Panc1 (cell line): ENCODE measurements around the gene KTN1.

Experiments used
- POLR2AphosphoS5 ChIP-seq: IDR thresholded peaks from 2 replicates; pipeline ENCODE4 v1.6.1; 2012; ENCODE audit warnings: mild to moderate bottlenecking, low read depth, low read length, moderate library complexity
- SIN3A ChIP-seq: IDR thresholded peaks from 2 replicates; pipeline ENCODE4 v1.6.1; 2012; ENCODE audit warnings: low read depth, mild to moderate bottlenecking, low read length, moderate library complexity, borderline replicate concordance; ENCODE audit not compliant: insufficient read depth
- TF ChIP-seq, protein P1 (sequence below): fragments of 450-650 bp; IDR thresholded peaks from 2 replicates; pipeline ENCODE4 v1.5.1; 2017; ENCODE audit warnings: mild to moderate bottlenecking
- TF ChIP-seq, protein P2 (sequence below), 2 experiments: IDR thresholded peaks; 2 replicates each; pipeline ENCODE4 v1.6.1; 2011 to 2012; ENCODE audit warnings: low read depth in 2 of 2, control low read depth in 1 of 2, low read length in 1 of 2, mild to moderate bottlenecking in 1 of 2, moderate library complexity in 1 of 2; ENCODE audit not compliant: insufficient read depth in 1 of 2

DNA sequence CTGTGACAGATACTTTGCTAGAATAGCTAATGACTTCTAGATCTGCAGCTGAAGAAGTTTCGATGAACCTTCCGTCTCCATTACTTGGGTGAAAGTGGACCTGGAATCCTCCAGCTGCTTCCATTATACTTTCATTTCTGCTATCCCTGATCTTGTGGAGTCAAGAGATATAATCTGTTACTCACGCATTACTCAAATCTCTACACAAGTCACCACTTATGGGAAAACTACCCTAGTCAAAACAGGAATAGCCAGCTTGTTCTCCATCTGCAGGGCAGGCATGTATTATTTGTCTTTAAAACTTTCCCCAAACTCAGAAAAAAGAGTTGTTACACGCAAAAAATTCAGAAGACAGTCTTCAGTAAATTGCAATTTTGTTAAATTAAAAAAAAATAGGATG lies 2.8 kb upstream of the KTN1 start:
- TF ChIP-seq POLR2AphosphoS5 (no peak), SIN3A (no peak)
- TF ChIP-seq, protein P1, sequence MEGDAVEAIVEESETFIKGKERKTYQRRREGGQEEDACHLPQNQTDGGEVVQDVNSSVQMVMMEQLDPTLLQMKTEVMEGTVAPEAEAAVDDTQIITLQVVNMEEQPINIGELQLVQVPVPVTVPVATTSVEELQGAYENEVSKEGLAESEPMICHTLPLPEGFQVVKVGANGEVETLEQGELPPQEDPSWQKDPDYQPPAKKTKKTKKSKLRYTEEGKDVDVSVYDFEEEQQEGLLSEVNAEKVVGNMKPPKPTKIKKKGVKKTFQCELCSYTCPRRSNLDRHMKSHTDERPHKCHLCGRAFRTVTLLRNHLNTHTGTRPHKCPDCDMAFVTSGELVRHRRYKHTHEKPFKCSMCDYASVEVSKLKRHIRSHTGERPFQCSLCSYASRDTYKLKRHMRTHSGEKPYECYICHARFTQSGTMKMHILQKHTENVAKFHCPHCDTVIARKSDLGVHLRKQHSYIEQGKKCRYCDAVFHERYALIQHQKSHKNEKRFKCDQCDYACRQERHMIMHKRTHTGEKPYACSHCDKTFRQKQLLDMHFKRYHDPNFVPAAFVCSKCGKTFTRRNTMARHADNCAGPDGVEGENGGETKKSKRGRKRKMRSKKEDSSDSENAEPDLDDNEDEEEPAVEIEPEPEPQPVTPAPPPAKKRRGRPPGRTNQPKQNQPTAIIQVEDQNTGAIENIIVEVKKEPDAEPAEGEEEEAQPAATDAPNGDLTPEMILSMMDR = no peak
- TF ChIP-seq, protein P2, sequence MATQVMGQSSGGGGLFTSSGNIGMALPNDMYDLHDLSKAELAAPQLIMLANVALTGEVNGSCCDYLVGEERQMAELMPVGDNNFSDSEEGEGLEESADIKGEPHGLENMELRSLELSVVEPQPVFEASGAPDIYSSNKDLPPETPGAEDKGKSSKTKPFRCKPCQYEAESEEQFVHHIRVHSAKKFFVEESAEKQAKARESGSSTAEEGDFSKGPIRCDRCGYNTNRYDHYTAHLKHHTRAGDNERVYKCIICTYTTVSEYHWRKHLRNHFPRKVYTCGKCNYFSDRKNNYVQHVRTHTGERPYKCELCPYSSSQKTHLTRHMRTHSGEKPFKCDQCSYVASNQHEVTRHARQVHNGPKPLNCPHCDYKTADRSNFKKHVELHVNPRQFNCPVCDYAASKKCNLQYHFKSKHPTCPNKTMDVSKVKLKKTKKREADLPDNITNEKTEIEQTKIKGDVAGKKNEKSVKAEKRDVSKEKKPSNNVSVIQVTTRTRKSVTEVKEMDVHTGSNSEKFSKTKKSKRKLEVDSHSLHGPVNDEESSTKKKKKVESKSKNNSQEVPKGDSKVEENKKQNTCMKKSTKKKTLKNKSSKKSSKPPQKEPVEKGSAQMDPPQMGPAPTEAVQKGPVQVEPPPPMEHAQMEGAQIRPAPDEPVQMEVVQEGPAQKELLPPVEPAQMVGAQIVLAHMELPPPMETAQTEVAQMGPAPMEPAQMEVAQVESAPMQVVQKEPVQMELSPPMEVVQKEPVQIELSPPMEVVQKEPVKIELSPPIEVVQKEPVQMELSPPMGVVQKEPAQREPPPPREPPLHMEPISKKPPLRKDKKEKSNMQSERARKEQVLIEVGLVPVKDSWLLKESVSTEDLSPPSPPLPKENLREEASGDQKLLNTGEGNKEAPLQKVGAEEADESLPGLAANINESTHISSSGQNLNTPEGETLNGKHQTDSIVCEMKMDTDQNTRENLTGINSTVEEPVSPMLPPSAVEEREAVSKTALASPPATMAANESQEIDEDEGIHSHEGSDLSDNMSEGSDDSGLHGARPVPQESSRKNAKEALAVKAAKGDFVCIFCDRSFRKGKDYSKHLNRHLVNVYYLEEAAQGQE (IDR thresholded peaks at IDR 0.05; ENCODE audit: insufficient read depth in 1 of 2, low read depth in 2 of 2, low read length in 1 of 2) = no peak
